ENCODE results near the gene CDH23. TPM values are rescaled to one million over a fixed set of nuclear protein-coding genes. Genes with fewer than 3 reads are reported as not detected.

Gene CDH23
- total and polyA plus RNA-seq, 9 of the 15 experiments (the other 6 are each of a cell fraction or from before 2014, with no cell fraction given) = 0.18 to 1.2 (median 0.47) TPM

DNA sequence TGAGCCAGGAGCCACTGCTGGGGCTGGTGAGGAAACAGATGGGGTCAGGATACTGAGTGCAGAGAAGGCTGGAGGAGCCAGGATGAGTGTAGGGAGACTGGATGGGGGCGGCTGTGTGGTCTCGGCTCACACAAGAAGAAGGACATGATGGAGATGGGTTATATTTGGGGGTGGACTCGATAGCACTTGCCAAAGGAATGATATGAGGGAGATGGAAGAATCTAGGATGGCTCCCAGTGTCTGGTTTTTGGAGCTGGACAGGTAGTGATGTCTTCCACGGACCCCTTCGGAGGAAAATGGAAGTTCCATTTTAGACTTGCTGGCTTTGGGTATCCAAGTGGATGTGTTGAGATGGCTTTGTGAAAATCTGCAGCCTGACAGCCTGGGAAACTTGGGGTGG, 83.9 kb downstream of the CDH23 start:
- FAIRE-seq (no peak), ATAC-seq (no peak), DNase-seq (ENCODE audit: extremely low read depth in 1 of 4, low spot score in 3 of 4) (no peak)
- H3K27me3 ChIP-seq (ENCODE audit: control insufficient read depth in 2 of 2, insufficient read depth in 2 of 2, low read length in 2 of 2) = peaks cover 52 to 80% of the 10 kb centered on the region in 2 experiments; a peak in 4 of 5 replicates
- H3K4me2 ChIP-seq (ENCODE audit: insufficient read depth, low read length) = no peak overlapping the region
- no peaks in the 10 kb centered on the region for H3K36me3 ChIP-seq (ENCODE audit: control insufficient read depth, insufficient read depth, low read length)
- CTCF ChIA-PET (ENCODE audit: low intra/inter-chr PET ratio) = no interaction called here
- 4% methylated on average over 5 of the region's 5 CpGs for WGBS (ENCODE audit: insufficient coverage, low coverage, missing lambda C conversion rate)
- intact Hi-C loops (cut with micrococcal nuclease) (loop anchor here (5.0 kb wide), 1 partner anchor 163 kb away; the partner anchor contains the start of gene SLC29A3), in situ Hi-C loops (cut with MboI) (no loop called here)
- no peaks in the 10 kb centered on the region for H3K79me2 ChIP-seq (ENCODE audit: control insufficient read depth, insufficient read depth, low read length)
- no peaks in the 10 kb centered on the region for H3K9me1 ChIP-seq (ENCODE audit: control insufficient read depth, insufficient read depth, low read length)
- no peak overlapping the region for H2AFZ ChIP-seq (ENCODE audit: low read depth, low read length)
- H4K20me1 ChIP-seq (replicated peaks; ENCODE audit: control insufficient read depth, insufficient read depth, low read length) = peaks cover 9% of the 10 kb centered on the region
- TF ChIP-seq CREM (IDR thresholded peaks at IDR 0.05; ENCODE audit: low read depth) = no peak
- no peak for TF ChIP-seq EZH2 (IDR thresholded peaks at IDR 0.05; ENCODE audit: borderline replicate concordance, low read depth, low read length)
- TF ChIP-seq PRDM10 (IDR thresholded peaks at IDR 0.05; ENCODE audit: partially characterized antibody) = peak; percentile 90
- BruUV-seq (replicated peaks) = no TSS peak
- no peak overlapping the region for H3K27ac ChIP-seq (ENCODE audit: extremely low read depth, low read depth, low read length)
- no peak overlapping the region for H3K9ac ChIP-seq (ENCODE audit: insufficient read depth in 1 of 2, low read depth in 2 of 2, low read length in 2 of 2)
- POLR2A ChIA-PET = interaction anchor here (1.3 kb wide), 1 partner anchor 12 kb away, joined by 6 read pairs; no protein-coding TSS in a partner anchor
- H3K4me1 ChIP-seq (replicated peaks in 1 of 2; ENCODE audit: control insufficient read depth in 2 of 2, insufficient read depth in 2 of 2, low read length in 2 of 2) = peaks cover 0 to 1% of the 10 kb centered on the region in 2 experiments; a peak in 1 of 5 replicates
- no peak overlapping the region for H3K4me3 ChIP-seq
- no peaks in the 10 kb centered on the region for H3K9me3 ChIP-seq (replicated peaks; ENCODE audit: control insufficient read depth, insufficient read depth, low read depth, low read length)
